ENCODE results near the gene NBPF3. TPM values are rescaled to one million over a fixed set of nuclear protein-coding genes. Genes with fewer than 3 reads are reported as not detected.

The NBPF3 gene
- total RNA-seq, 4 donors from 2014 or later, result 3.8 to 10.7 (median 6.6) TPM

DNA sequence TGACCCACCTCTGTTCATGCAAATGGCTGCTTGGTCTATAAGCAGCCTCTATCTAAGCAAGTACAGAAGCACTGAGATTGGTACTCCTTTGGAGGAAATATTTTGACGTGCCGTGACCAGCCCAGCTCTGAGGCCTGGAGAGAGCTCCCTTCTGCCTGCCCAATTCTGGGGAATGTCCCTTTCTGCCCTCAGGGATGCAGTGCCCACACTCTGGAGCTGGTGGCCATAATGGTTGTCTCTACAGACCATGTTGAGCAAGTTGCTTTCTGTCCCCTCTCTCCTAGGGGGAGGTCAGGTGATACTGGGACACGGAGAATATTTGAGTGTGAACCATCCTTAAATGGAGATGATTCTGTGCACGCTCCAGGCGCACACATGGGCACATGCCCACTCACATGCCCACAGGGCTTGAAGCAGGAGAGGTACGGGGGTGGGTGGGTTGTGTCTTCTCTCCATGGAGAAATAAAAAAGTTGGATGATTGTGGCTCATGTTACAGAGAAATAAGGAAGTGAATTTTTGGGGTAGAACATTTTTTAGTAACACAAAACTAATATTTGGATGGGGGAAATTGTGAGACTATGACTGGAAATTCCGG, 55.4 kb downstream of the NBPF3 start:
- WGBS, 2 donors, result 78 to 89% methylated on average over 6 to 7 of the region's 7 CpGs
- no peak for DNase-seq
- intact Hi-C loops (cut with DNase I), result no loop called here
- H3K4me1 ChIP-seq, result peaks cover 0 to 15% (median 3%) of the 10 kb centered on the region in 3 donors
- no peaks in the 10 kb centered on the region for H3K36me3 ChIP-seq
- peaks cover 0 to 25% (median 0%) of the 10 kb centered on the region in 4 donors for H3K27me3 ChIP-seq
- H3K4me3 ChIP-seq, result no peak overlapping the region
- no peaks in the 10 kb centered on the region for H3K9me3 ChIP-seq
- no peak for TF ChIP-seq POLR2A (IDR thresholded peaks at IDR 0.05)
- TF ChIP-seq, protein P1, sequence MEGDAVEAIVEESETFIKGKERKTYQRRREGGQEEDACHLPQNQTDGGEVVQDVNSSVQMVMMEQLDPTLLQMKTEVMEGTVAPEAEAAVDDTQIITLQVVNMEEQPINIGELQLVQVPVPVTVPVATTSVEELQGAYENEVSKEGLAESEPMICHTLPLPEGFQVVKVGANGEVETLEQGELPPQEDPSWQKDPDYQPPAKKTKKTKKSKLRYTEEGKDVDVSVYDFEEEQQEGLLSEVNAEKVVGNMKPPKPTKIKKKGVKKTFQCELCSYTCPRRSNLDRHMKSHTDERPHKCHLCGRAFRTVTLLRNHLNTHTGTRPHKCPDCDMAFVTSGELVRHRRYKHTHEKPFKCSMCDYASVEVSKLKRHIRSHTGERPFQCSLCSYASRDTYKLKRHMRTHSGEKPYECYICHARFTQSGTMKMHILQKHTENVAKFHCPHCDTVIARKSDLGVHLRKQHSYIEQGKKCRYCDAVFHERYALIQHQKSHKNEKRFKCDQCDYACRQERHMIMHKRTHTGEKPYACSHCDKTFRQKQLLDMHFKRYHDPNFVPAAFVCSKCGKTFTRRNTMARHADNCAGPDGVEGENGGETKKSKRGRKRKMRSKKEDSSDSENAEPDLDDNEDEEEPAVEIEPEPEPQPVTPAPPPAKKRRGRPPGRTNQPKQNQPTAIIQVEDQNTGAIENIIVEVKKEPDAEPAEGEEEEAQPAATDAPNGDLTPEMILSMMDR (IDR thresholded peaks at IDR 0.05), result no peak
- H3K27ac ChIP-seq, result peak overlapping the region in 3 of 4 donors; percentile 22 to 69 (median 38)

GRCh38 chr1:21496063-21496462, 56.1 kb downstream of the NBPF3 start:
- Histone ChIP-seq H3K9me3 (no peaks in the 10 kb centered on the region), H3K4me1 (peaks cover 0 to 15% (median 3%) of the 10 kb centered on the region in 3 donors), H3K36me3 (no peaks in the 10 kb centered on the region), H3K27ac (no peak overlapping the region), H3K27me3 (peaks cover 0 to 21% (median 0%) of the 10 kb centered on the region in 4 donors), H3K4me3 (no peak overlapping the region)
- intact Hi-C loops (cut with DNase I), result no loop called here
- WGBS, 2 donors, result 89 to 100% methylated on average over 1 of the region's 1 CpG
- TF ChIP-seq, protein P1 (IDR thresholded peaks at IDR 0.05), result no peak
- TF ChIP-seq POLR2A (IDR thresholded peaks at IDR 0.05), result no peak
- DNase-seq, result no peak

- no peaks in the 10 kb centered on the region for H3K36me3 ChIP-seq
- peaks cover 0 to 21% (median 0%) of the 10 kb centered on the region in 4 donors for H3K27me3 ChIP-seq
- intact Hi-C loops (cut with DNase I), result no loop called here
- no peak overlapping the region for H3K27ac ChIP-seq
- no peak for TF ChIP-seq POLR2A (IDR thresholded peaks at IDR 0.05)
- TF ChIP-seq, protein P1 (IDR thresholded peaks at IDR 0.05), result no peak
- 67 to 75% methylated on average over 3 of the region's 3 CpGs for WGBS, 2 donors
- no peak overlapping the region for H3K4me3 ChIP-seq
- no peak for DNase-seq
- peaks cover 0 to 10% (median 3%) of the 10 kb centered on the region in 3 donors for H3K4me1 ChIP-seq
- no peaks in the 10 kb centered on the region for H3K9me3 ChIP-seq
Measured at GRCh38 chr1:21496886-21497285, 56.9 kb downstream of the NBPF3 start.

DNA sequence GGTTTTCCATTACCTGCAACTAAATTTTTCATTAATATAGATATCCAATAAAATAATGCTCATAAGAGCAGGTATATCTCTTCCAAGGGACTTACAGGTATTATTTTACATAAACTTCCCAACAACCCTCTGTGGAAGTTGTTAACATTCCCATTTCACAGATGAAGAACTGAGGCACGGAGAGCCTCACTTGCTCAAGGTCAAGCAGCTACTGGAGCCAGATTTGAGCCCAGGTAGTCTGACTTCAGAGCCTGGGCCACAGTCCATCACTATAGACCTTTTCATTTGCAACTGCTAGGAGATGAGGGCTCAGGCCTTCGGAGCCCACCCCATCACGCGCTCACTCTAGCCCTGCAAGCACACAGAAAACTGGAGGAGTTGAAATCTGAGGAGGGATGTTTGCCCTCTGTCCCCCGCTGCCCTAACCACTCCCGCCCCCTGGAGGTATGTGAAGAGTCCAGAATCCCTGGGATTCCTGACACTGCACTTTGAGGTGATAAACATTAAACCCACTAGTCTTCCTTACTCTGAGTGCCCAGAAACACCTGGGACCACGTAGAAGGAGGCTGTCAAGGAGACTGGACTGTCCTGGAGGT, 57.6 kb downstream of the NBPF3 start:
- Histone ChIP-seq H3K4me1 (peaks cover 0 to 6% (median 0%) of the 10 kb centered on the region in 3 donors), H3K4me3 (no peak overlapping the region), H3K27me3 (peaks cover 0 to 16% (median 0%) of the 10 kb centered on the region in 4 donors), H3K9me3 (no peaks in the 10 kb centered on the region), H3K36me3 (no peaks in the 10 kb centered on the region), H3K27ac (no peak overlapping the region)
- intact Hi-C loops (cut with DNase I), result no loop called here
- WGBS, 2 donors, result 53 to 58% methylated on average over 3 to 6 of the region's 7 CpGs
- TF ChIP-seq, protein P1 (IDR thresholded peaks at IDR 0.05), result no peak
- TF ChIP-seq POLR2A (IDR thresholded peaks at IDR 0.05), result no peak
- no peak for DNase-seq

DNA sequence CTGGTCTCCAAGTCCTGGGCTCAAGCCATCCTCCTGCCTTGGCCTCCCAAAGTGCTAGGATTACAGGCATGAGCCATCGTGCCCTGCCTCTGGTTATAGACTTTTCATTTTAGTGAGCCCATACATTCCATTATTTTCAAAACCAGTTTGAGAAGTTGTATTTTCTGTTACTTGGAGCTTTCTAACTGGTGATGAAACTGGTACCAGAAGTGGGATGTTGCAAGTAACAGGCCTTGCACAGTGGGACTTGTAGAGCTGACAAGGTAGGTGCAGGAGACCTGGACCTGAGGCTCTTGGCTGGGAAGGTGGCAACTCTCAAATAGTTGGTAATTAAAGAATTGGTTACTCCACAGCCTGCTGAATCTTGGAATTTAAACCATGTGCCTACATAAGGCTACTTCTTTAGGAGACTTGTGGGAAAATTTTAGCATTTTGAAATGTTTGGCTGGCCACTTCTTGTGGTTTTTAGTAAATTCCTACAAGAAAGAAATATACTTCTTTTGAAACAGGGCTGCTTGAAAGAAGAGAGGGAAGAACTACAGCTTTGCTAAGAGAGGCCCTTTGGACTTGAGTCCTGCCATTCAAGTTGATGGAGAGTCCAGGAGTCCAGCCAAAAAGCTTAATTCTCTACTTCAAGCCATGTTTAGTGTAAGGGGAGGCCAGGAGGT, 59.5 kb downstream of the NBPF3 start:
- WGBS, 2 donors, result 92 to 93% methylated on average over 1 of the region's 1 CpG
- no peaks in the 10 kb centered on the region for H3K36me3 ChIP-seq
- intact Hi-C loops (cut with DNase I), result no loop called here

More for the DNA sequence above, 59.5 kb downstream of the NBPF3 start:
- peaks cover 0 to 22% (median 0%) of the 10 kb centered on the region in 4 donors for H3K27me3 ChIP-seq
- no peak overlapping the region for H3K27ac ChIP-seq
- TF ChIP-seq, protein P1 (IDR thresholded peaks at IDR 0.05), result no peak
- TF ChIP-seq POLR2A (IDR thresholded peaks at IDR 0.05), result no peak
- H3K4me3 ChIP-seq, result no peak overlapping the region
- no peak for DNase-seq
- H3K4me1 ChIP-seq, result peaks cover 0 to 6% (median 0%) of the 10 kb centered on the region in 3 donors
- no peaks in the 10 kb centered on the region for H3K9me3 ChIP-seq

All from esophagus squamous epithelium (tissue), 5 donors.